Activated CD8-positive, alpha-beta memory T cell treated with anti-CD3 and anti-CD28 coated beads, Interleukin-2, amount 50 U/mL, for 4 hours (primary cell): ENCODE results near the gene C18orf63.

Source experiments
- DNase-seq: peaks from one replicate; pipeline ENCODE4 v3.0.0-alpha.2; 2020

Gene C18orf63

GRCh38 chr18:74381621-74382295, 66.1 kb downstream of the C18orf63 start:
- DNase-seq = no peak

GRCh38 chr18:74382481-74383017, 66.9 kb downstream of the C18orf63 start:
- DNase-seq = no peak

- no peak for DNase-seq
Measured at GRCh38 chr18:74387383-74387782, 71.7 kb downstream of the C18orf63 start.

GRCh38 chr18:74388227-74388626, 72.6 kb downstream of the C18orf63 start:
- no peak for DNase-seq

- DNase-seq = no peak
Measured at GRCh38 chr18:74389171-74389927, 73.7 kb downstream of the C18orf63 start.

GRCh38 chr18:74389991-74390390, 74.4 kb downstream of the C18orf63 start:
- no peak for DNase-seq

- DNase-seq = no peak
Measured at GRCh38 chr18:74390900-74391299, 75.3 kb downstream of the C18orf63 start.

- no peak for DNase-seq
Measured at GRCh38 chr18:74392323-74392722, 76.7 kb downstream of the C18orf63 start.

- no peak for DNase-seq
Measured at GRCh38 chr18:74395006-74395405, 79.4 kb downstream of the C18orf63 start.

- DNase-seq = no peak
Measured at GRCh38 chr18:74395648-74396154, 80.1 kb downstream of the C18orf63 start.

- DNase-seq = no peak
Measured at GRCh38 chr18:74396171-74397169, 80.8 kb downstream of the C18orf63 start.

- DNase-seq = no peak
Measured at GRCh38 chr18:74397572-74397971, 81.9 kb downstream of the C18orf63 start.

- no peak for DNase-seq
Measured at GRCh38 chr18:74399091-74399887, 83.7 kb downstream of the C18orf63 start.

GRCh38 chr18:74400813-74401212, 85.2 kb downstream of the C18orf63 start:
- no peak for DNase-seq

- DNase-seq = no peak
Measured at GRCh38 chr18:74402806-74403433, 87.3 kb downstream of the C18orf63 start.

- no peak for DNase-seq
Measured at GRCh38 chr18:74407888-74408287, 92.2 kb downstream of the C18orf63 start.
